ENCODE results near the gene CXCL5.

DNA sequence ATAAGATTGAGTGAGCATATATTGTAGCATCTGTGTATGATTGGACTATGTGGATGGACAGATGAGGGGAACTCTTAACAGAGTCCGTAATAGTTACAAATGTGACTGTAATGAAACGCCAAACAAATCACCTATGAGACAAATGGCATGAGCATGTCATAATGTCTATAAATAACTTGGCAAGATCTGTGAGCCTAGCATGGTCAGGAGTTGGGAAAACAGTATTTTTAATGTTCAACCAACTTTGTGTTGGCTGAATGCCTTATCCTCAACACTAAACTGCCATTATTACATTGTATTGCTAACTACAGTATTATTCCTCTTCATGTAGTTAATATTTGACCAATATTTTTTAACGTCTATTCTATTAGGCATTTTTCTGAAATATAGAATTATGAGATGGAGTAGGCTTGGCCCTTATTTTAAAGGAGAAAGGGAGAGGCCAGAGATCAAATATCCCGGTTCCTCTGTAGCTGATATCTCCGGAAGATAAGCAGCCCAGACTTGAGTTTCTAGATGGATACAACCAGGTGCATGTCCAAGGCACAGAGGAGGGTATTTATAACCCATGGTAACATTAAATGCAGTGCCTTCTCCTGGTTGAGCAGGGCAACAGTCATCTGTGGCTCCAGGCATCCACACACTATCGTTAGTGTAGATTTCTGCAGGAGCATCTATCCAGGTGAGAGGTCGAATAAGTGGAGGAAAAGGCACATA lies 49.3 kb downstream of the CXCL5 start:
- TF ChIP-seq, protein P1, sequence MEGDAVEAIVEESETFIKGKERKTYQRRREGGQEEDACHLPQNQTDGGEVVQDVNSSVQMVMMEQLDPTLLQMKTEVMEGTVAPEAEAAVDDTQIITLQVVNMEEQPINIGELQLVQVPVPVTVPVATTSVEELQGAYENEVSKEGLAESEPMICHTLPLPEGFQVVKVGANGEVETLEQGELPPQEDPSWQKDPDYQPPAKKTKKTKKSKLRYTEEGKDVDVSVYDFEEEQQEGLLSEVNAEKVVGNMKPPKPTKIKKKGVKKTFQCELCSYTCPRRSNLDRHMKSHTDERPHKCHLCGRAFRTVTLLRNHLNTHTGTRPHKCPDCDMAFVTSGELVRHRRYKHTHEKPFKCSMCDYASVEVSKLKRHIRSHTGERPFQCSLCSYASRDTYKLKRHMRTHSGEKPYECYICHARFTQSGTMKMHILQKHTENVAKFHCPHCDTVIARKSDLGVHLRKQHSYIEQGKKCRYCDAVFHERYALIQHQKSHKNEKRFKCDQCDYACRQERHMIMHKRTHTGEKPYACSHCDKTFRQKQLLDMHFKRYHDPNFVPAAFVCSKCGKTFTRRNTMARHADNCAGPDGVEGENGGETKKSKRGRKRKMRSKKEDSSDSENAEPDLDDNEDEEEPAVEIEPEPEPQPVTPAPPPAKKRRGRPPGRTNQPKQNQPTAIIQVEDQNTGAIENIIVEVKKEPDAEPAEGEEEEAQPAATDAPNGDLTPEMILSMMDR (conservative IDR thresholded peaks at IDR 0.05; ENCODE audit: low read depth, low read length) = no peak
- TF ChIP-seq CEBPB (IDR thresholded peaks at IDR 0.05; ENCODE audit: low read depth, low read length) = no peak
- TF ChIP-seq POLR2A (IDR thresholded peaks at IDR 0.05; ENCODE audit: low read depth, low read length) = no peak
